DND-41 (cell line): ENCODE measurements around the gene GRK6.
A peak's percentile ranks its signal among the peaks of the same experiment; 100 is the strongest.

Source experiments
- ATAC-seq: fragments of 200-7000 bp; cut with Tn5 transposase; 3 replicates; pipeline ENCODE4 v1.9.1; 2021; ENCODE audit warnings: low read depth; ENCODE audit not compliant: insufficient read depth
- DNase-seq: peaks from one replicate; pipeline ENCODE4 v3.0.0-alpha.2; 2020
- H2AFZ ChIP-seq: 2 replicates; pipeline ENCODE4 v1.6.0; 2012; ENCODE audit warnings: low read depth, low read length
- H3K27ac ChIP-seq: 2 replicates; pipeline ENCODE4 v1.5.1; 2012; ENCODE audit warnings: low read length, inconsistent platforms
- H3K27me3 ChIP-seq: fragments of 200-600 bp; sonication (generic); 2 replicates; pipeline ENCODE4 v1.6.0; 2012; ENCODE audit warnings: low read length, mild to moderate bottlenecking, inconsistent platforms; ENCODE audit not compliant: insufficient read depth, poor library complexity
- H3K36me3 ChIP-seq: 2 replicates; pipeline ENCODE4 v1.5.1; 2012; ENCODE audit warnings: low read length, inconsistent platforms; ENCODE audit not compliant: insufficient read depth
- H3K4me1 ChIP-seq: 2 replicates; pipeline ENCODE4 v1.5.1; 2012; ENCODE audit warnings: mild to moderate bottlenecking, low read length; ENCODE audit not compliant: insufficient read depth
- H3K4me2 ChIP-seq: 2 replicates; pipeline ENCODE4 v1.6.0; 2012; ENCODE audit warnings: mild to moderate bottlenecking, moderate library complexity, low read length, inconsistent platforms; ENCODE audit not compliant: insufficient read depth
- H3K4me3 ChIP-seq, 2 experiments: fragments of 200-600 bp in 1 of 2; shearing (Covaris generic) in 1 of 2; 2 replicates each; pipeline ENCODE4 v1.5.1; 2012 to 2016; ENCODE audit warnings: inconsistent platforms in 2 of 2, low read length in 2 of 2, mild to moderate bottlenecking in 2 of 2, low read depth in 1 of 2, moderate library complexity in 1 of 2
- H3K79me2 ChIP-seq: 2 replicates; pipeline ENCODE4 v1.6.0; 2012; ENCODE audit warnings: low read length, inconsistent platforms; ENCODE audit not compliant: insufficient read depth
- H3K9ac ChIP-seq: 2 replicates; pipeline ENCODE4 v1.6.0; 2012; ENCODE audit warnings: low read depth, mild to moderate bottlenecking, inconsistent platforms, low read length, moderate library complexity
- H3K9me3 ChIP-seq: 2 replicates; pipeline ENCODE4 v1.5.1; 2012; ENCODE audit warnings: low read length, moderate library complexity, mild to moderate bottlenecking, inconsistent platforms; ENCODE audit not compliant: insufficient read depth, severe bottlenecking
- H4K20me1 ChIP-seq: 2 replicates; pipeline ENCODE4 v1.6.0; 2012; ENCODE audit warnings: low read length; ENCODE audit not compliant: insufficient read depth
- CTCF ChIP-seq: IDR thresholded peaks from 2 replicates; pipeline ENCODE4 v1.5.1; 2012; ENCODE audit warnings: borderline replicate concordance, low read length, moderate library complexity, mild to moderate bottlenecking; ENCODE audit not compliant: poor library complexity, severe bottlenecking; ENCODE audit errors: extremely low read depth
- EZH2 ChIP-seq: IDR thresholded peaks from 3 replicates; pipeline ENCODE4 v1.6.1; 2012; ENCODE audit warnings: borderline replicate concordance, low read depth, mild to moderate bottlenecking, moderate library complexity, low read length, inconsistent platforms; ENCODE audit not compliant: severe bottlenecking

Gene GRK6

GRCh38 chr5:177409043-177409801 lies 17.3 kb upstream of the GRK6 start, which contains the start of gene F12:
Gene F12 (minus strand): TSS chr5:177409564. CDS start chr5:177409527, 37 bp downstream.
- no peak for ATAC-seq
- H3K79me2 ChIP-seq = no peaks in the 10 kb centered on the region
- H3K4me2 ChIP-seq = no peak within 1 kb of the TSS
- DNase-seq = no peak
- peaks cover 26% of the 10 kb centered on the region for H3K27me3 ChIP-seq
- no peaks in the 10 kb centered on the region for H3K36me3 ChIP-seq
- no peak within 1 kb of the TSS for H3K4me3 ChIP-seq
- no peaks in the 10 kb centered on the region for H3K9me3 ChIP-seq
- H3K27ac ChIP-seq = no peak within 1 kb of the TSS
- peaks cover 9% of the 10 kb centered on the region for H3K4me1 ChIP-seq
- no peak within 1 kb of the TSS for H2AFZ ChIP-seq
- TF ChIP-seq CTCF = no peak
- TF ChIP-seq EZH2 = no peak
- no peak within 1 kb of the TSS for H3K9ac ChIP-seq
- H4K20me1 ChIP-seq = peaks cover 9% of the 10 kb centered on the region; the same call in 1 of the 2 replicates

GRCh38 chr5:177410575-177410974 lies 15.9 kb upstream of the GRK6 start:
- H3K4me1 ChIP-seq = peaks cover 3% of the 10 kb centered on the region; the same call in 1 of the 2 replicates
- H3K27me3 ChIP-seq = peaks cover 13% of the 10 kb centered on the region
- no peak overlapping the region for H3K4me2 ChIP-seq
- H3K4me3 ChIP-seq = no peak overlapping the region
- ATAC-seq (peak; percentile 53), DNase-seq (no peak)
- H2AFZ ChIP-seq = no peak overlapping the region
- no peaks in the 10 kb centered on the region for H3K79me2 ChIP-seq
- H3K36me3 ChIP-seq = no peaks in the 10 kb centered on the region
- no peaks in the 10 kb centered on the region for H3K9me3 ChIP-seq
- no peaks in the 10 kb centered on the region for H4K20me1 ChIP-seq
- TF ChIP-seq CTCF (no peak), EZH2 (no peak)
- H3K27ac ChIP-seq = no peak overlapping the region
- no peak overlapping the region for H3K9ac ChIP-seq

- H3K9ac ChIP-seq = no peak overlapping the region
- no peaks in the 10 kb centered on the region for H3K36me3 ChIP-seq
- H3K79me2 ChIP-seq = no peaks in the 10 kb centered on the region
- ATAC-seq = peak; percentile 54; the same call in 2 of the 3 replicates
- TF ChIP-seq EZH2 (no peak), CTCF (no peak)
- no peaks in the 10 kb centered on the region for H3K9me3 ChIP-seq
- no peaks in the 10 kb centered on the region for H4K20me1 ChIP-seq
- H3K4me2 ChIP-seq = no peak overlapping the region
- peaks cover 3% of the 10 kb centered on the region; the same call in 1 of the 2 replicates for H3K4me1 ChIP-seq
- H2AFZ ChIP-seq = no peak overlapping the region
- H3K4me3 ChIP-seq = no peak overlapping the region
- no peak overlapping the region for H3K27ac ChIP-seq
- no peaks in the 10 kb centered on the region for H3K27me3 ChIP-seq
- no peak for DNase-seq
These were observed 13.8 kb upstream of the GRK6 start for GRCh38 chr5:177412603-177413233.
